Measurements from ENCODE around the gene UBE2K.

DNA sequence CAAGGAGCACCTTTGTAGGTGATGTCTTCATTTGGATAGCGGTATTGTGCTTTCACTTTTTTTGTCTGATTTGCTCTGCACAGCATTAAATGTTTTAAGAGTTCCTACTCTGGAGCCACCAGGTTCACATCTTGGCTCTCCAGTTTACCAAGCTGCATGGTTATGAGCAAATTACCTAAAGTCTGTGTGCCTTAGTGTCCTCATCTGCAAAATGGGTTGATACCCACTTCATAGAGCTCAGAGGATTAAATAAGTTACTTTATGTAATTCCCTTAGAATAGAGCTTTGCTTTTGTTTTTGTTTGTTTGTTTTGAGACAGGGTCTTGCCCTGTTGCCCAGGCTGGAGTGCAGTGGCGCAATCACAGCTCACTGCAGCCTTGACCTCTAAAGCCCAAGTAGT, 58.2 kb downstream of the UBE2K start:
- TF ChIP-seq, protein P1, sequence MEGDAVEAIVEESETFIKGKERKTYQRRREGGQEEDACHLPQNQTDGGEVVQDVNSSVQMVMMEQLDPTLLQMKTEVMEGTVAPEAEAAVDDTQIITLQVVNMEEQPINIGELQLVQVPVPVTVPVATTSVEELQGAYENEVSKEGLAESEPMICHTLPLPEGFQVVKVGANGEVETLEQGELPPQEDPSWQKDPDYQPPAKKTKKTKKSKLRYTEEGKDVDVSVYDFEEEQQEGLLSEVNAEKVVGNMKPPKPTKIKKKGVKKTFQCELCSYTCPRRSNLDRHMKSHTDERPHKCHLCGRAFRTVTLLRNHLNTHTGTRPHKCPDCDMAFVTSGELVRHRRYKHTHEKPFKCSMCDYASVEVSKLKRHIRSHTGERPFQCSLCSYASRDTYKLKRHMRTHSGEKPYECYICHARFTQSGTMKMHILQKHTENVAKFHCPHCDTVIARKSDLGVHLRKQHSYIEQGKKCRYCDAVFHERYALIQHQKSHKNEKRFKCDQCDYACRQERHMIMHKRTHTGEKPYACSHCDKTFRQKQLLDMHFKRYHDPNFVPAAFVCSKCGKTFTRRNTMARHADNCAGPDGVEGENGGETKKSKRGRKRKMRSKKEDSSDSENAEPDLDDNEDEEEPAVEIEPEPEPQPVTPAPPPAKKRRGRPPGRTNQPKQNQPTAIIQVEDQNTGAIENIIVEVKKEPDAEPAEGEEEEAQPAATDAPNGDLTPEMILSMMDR (IDR thresholded peaks at IDR 0.05) = no peak
- no peak for TF ChIP-seq POLR2AphosphoS5 (IDR thresholded peaks at IDR 0.05)
- TF ChIP-seq POLR2A (IDR thresholded peaks at IDR 0.05) = no peak
